Measurements from ENCODE around the gene DACT3.

DNA sequence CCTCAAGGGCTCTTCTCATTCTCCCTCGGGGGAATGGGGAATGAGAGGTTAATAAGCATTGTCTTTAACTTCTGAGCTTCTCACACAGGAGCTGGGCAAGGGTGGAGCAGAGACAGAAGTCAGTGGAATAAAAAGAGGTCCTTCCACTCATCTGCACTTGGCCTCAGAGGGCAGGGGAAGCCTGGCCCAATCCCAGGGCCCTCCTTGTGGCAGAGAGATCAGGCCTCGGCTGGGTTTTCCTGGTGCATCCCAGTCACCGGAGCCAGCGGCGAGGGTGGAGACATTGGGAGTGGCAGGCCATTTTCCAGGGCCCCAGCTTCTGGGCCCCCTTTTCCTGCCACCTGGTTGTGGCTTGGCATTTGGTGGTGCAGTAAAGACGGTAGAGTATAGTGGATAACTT, 49.2 kb downstream of the DACT3 start:
- TF ChIP-seq, protein P1, sequence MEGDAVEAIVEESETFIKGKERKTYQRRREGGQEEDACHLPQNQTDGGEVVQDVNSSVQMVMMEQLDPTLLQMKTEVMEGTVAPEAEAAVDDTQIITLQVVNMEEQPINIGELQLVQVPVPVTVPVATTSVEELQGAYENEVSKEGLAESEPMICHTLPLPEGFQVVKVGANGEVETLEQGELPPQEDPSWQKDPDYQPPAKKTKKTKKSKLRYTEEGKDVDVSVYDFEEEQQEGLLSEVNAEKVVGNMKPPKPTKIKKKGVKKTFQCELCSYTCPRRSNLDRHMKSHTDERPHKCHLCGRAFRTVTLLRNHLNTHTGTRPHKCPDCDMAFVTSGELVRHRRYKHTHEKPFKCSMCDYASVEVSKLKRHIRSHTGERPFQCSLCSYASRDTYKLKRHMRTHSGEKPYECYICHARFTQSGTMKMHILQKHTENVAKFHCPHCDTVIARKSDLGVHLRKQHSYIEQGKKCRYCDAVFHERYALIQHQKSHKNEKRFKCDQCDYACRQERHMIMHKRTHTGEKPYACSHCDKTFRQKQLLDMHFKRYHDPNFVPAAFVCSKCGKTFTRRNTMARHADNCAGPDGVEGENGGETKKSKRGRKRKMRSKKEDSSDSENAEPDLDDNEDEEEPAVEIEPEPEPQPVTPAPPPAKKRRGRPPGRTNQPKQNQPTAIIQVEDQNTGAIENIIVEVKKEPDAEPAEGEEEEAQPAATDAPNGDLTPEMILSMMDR (IDR thresholded peaks at IDR 0.05; ENCODE audit: low read depth, low read length, missing input control) = no peak
- no peak for TF ChIP-seq REST (IDR thresholded peaks at IDR 0.05)
- no peak for TF ChIP-seq GABPA (IDR thresholded peaks at IDR 0.05 in 1 of 2, conservative IDR thresholded peaks at IDR 0.05 in 1 of 2)
